DND-41 (cell line): ENCODE data around the gene SVIL.
"Not testable (repeated sequence)": the region's sequence is repeated elsewhere in the genome, so short reads cannot be mapped to it uniquely, and the experiment has no call there.

Experiments
- ATAC-seq: fragments of 200-7000 bp; cut with Tn5 transposase; 3 replicates; pipeline ENCODE4 v1.9.1; 2021; ENCODE audit warnings: low read depth; ENCODE audit not compliant: insufficient read depth
- DNase-seq: peaks from one replicate; pipeline ENCODE4 v3.0.0-alpha.2; 2020
- H2AFZ ChIP-seq: 2 replicates; pipeline ENCODE4 v1.6.0; 2012; ENCODE audit warnings: low read depth, low read length
- H3K27ac ChIP-seq: 2 replicates; pipeline ENCODE4 v1.5.1; 2012; ENCODE audit warnings: low read length, inconsistent platforms
- H3K27me3 ChIP-seq: fragments of 200-600 bp; sonication (generic); 2 replicates; pipeline ENCODE4 v1.6.0; 2012; ENCODE audit warnings: low read length, mild to moderate bottlenecking, inconsistent platforms; ENCODE audit not compliant: insufficient read depth, poor library complexity
- H3K36me3 ChIP-seq: 2 replicates; pipeline ENCODE4 v1.5.1; 2012; ENCODE audit warnings: low read length, inconsistent platforms; ENCODE audit not compliant: insufficient read depth
- H3K4me1 ChIP-seq: 2 replicates; pipeline ENCODE4 v1.5.1; 2012; ENCODE audit warnings: mild to moderate bottlenecking, low read length; ENCODE audit not compliant: insufficient read depth
- H3K4me2 ChIP-seq: 2 replicates; pipeline ENCODE4 v1.6.0; 2012; ENCODE audit warnings: mild to moderate bottlenecking, moderate library complexity, low read length, inconsistent platforms; ENCODE audit not compliant: insufficient read depth
- H3K4me3 ChIP-seq, 2 experiments: fragments of 200-600 bp in 1 of 2; shearing (Covaris generic) in 1 of 2; 2 replicates each; pipeline ENCODE4 v1.5.1; 2012 to 2016; ENCODE audit warnings: inconsistent platforms in 2 of 2, low read length in 2 of 2, mild to moderate bottlenecking in 2 of 2, low read depth in 1 of 2, moderate library complexity in 1 of 2
- H3K79me2 ChIP-seq: 2 replicates; pipeline ENCODE4 v1.6.0; 2012; ENCODE audit warnings: low read length, inconsistent platforms; ENCODE audit not compliant: insufficient read depth
- H3K9ac ChIP-seq: 2 replicates; pipeline ENCODE4 v1.6.0; 2012; ENCODE audit warnings: low read depth, mild to moderate bottlenecking, inconsistent platforms, low read length, moderate library complexity
- H3K9me3 ChIP-seq: 2 replicates; pipeline ENCODE4 v1.5.1; 2012; ENCODE audit warnings: low read length, moderate library complexity, mild to moderate bottlenecking, inconsistent platforms; ENCODE audit not compliant: insufficient read depth, severe bottlenecking
- H4K20me1 ChIP-seq: 2 replicates; pipeline ENCODE4 v1.6.0; 2012; ENCODE audit warnings: low read length; ENCODE audit not compliant: insufficient read depth
- EZH2 ChIP-seq: IDR thresholded peaks from 3 replicates; pipeline ENCODE4 v1.6.1; 2012; ENCODE audit warnings: borderline replicate concordance, low read depth, mild to moderate bottlenecking, moderate library complexity, low read length, inconsistent platforms; ENCODE audit not compliant: severe bottlenecking
- TF ChIP-seq, protein P1 (sequence below): IDR thresholded peaks from 2 replicates; pipeline ENCODE4 v1.5.1; 2012; ENCODE audit warnings: borderline replicate concordance, low read length, moderate library complexity, mild to moderate bottlenecking; ENCODE audit not compliant: poor library complexity, severe bottlenecking; ENCODE audit errors: extremely low read depth

SVIL gene

GRCh38 chr10:29470355-29470705 is 164.4 kb downstream of the SVIL start:
- peak; percentile 33; the same call in 1 of the 3 replicates for ATAC-seq

GRCh38 chr10:29469481-29470354 is 165.1 kb downstream of the SVIL start:
- no peak overlapping the region for H3K4me2 ChIP-seq
- H4K20me1 ChIP-seq = no peaks in the 10 kb centered on the region
- no peak overlapping the region for H2AFZ ChIP-seq
- no peak for ATAC-seq
- TF ChIP-seq, protein P1, sequence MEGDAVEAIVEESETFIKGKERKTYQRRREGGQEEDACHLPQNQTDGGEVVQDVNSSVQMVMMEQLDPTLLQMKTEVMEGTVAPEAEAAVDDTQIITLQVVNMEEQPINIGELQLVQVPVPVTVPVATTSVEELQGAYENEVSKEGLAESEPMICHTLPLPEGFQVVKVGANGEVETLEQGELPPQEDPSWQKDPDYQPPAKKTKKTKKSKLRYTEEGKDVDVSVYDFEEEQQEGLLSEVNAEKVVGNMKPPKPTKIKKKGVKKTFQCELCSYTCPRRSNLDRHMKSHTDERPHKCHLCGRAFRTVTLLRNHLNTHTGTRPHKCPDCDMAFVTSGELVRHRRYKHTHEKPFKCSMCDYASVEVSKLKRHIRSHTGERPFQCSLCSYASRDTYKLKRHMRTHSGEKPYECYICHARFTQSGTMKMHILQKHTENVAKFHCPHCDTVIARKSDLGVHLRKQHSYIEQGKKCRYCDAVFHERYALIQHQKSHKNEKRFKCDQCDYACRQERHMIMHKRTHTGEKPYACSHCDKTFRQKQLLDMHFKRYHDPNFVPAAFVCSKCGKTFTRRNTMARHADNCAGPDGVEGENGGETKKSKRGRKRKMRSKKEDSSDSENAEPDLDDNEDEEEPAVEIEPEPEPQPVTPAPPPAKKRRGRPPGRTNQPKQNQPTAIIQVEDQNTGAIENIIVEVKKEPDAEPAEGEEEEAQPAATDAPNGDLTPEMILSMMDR = no peak
- TF ChIP-seq EZH2 = no peak
- H3K27me3 ChIP-seq = no peaks in the 10 kb centered on the region
- no peaks in the 10 kb centered on the region for H3K79me2 ChIP-seq
- H3K4me3 ChIP-seq = no peak overlapping the region
- no peak overlapping the region for H3K27ac ChIP-seq
- no peak overlapping the region for H3K9ac ChIP-seq
- H3K9me3 ChIP-seq = no peaks in the 10 kb centered on the region
- no peaks in the 10 kb centered on the region for H3K4me1 ChIP-seq
- no peak for DNase-seq
- peaks cover 73% of the 10 kb centered on the region for H3K36me3 ChIP-seq

More at GRCh38 chr10:29470355-29470705, 164.4 kb downstream of the SVIL start:
- peak; percentile 16 for DNase-seq
- no peaks in the 10 kb centered on the region for H3K4me1 ChIP-seq
- no peak overlapping the region for H2AFZ ChIP-seq
- H3K4me2 ChIP-seq = no peak overlapping the region
- peaks cover 68% of the 10 kb centered on the region for H3K36me3 ChIP-seq
- no peaks in the 10 kb centered on the region for H3K9me3 ChIP-seq
- H3K27me3 ChIP-seq = no peaks in the 10 kb centered on the region
- no peak overlapping the region for H3K9ac ChIP-seq
- TF ChIP-seq EZH2 = no peak
- TF ChIP-seq, protein P1 = peak; percentile 71
- H3K4me3 ChIP-seq = no peak overlapping the region
- no peak overlapping the region for H3K27ac ChIP-seq
- no peaks in the 10 kb centered on the region for H4K20me1 ChIP-seq
- no peaks in the 10 kb centered on the region for H3K79me2 ChIP-seq

DNA sequence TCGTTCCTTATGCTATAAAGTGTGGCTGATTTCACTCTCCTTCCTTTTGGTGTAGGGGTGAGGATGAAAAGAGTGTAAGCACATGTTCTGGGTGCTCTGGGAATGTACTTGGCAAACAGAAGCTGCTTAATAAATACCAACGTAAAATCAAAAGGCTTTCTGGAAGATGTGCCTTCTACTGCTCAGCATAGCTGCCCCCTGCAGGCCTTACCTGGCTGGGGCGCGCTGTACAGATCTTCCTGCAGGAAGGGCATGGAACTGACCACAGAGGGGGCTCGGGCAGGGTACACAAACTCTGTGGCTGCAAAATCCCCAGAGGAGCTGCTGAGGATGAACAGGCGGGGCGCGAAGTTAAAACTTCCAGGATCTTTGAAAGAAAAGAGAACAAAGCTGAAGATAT is 169.4 kb downstream of the SVIL start:
- Histone ChIP-seq H3K9ac (no peak overlapping the region), H3K27ac (no peak overlapping the region), H3K9me3 (peaks cover 6% of the 10 kb centered on the region), H3K4me1 (no peaks in the 10 kb centered on the region), H3K79me2 (no peaks in the 10 kb centered on the region), H3K27me3 (no peaks in the 10 kb centered on the region), H3K36me3 (peaks cover 79% of the 10 kb centered on the region), H3K4me2 (no peak overlapping the region), H2AFZ (no peak overlapping the region), H3K4me3 (no peak overlapping the region), H4K20me1 (peaks cover 7% of the 10 kb centered on the region; the same call in 1 of the 2 replicates)
- TF ChIP-seq EZH2 = no peak
- TF ChIP-seq, protein P1 = peak; percentile 34
- ATAC-seq = no peak
- DNase-seq = no peak

DNA sequence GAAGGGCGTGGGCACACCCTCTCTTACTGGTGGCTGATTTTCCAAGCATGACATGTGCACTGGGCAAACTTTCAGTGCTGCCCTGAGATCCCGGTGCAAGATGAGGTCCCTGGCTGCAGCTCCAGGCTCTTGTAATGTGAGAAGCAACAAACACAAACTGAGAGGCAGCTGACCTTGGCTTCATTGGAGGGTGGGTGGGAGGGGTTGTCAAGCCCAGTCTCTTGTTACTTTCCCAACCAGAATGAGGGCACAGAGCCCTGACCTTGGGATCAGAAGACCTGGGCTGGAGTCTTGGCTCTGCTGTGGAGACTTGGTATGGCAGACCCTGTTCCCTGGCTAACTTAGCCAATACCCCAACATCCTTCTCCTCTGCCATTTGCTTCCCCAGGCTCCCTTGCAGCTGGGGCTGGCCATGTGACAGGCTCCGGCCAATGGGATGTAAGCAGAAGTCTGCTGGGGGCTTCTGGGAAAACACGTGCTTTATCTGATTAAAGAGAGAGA is 170.1 kb downstream of the SVIL start:
- not testable (repeated sequence) for H3K79me2 ChIP-seq, ATAC-seq, H3K4me3 ChIP-seq, H3K4me1 ChIP-seq, DNase-seq, H4K20me1 ChIP-seq, H3K27ac ChIP-seq, H3K27me3 ChIP-seq, H2AFZ ChIP-seq, H3K4me2 ChIP-seq, H3K9ac ChIP-seq
- peaks cover 79% of the 10 kb centered on the region for H3K36me3 ChIP-seq
- H3K9me3 ChIP-seq = peaks cover 13% of the 10 kb centered on the region
